Measurements from ENCODE around the gene WDFY4.

WDFY4 gene

DNA sequence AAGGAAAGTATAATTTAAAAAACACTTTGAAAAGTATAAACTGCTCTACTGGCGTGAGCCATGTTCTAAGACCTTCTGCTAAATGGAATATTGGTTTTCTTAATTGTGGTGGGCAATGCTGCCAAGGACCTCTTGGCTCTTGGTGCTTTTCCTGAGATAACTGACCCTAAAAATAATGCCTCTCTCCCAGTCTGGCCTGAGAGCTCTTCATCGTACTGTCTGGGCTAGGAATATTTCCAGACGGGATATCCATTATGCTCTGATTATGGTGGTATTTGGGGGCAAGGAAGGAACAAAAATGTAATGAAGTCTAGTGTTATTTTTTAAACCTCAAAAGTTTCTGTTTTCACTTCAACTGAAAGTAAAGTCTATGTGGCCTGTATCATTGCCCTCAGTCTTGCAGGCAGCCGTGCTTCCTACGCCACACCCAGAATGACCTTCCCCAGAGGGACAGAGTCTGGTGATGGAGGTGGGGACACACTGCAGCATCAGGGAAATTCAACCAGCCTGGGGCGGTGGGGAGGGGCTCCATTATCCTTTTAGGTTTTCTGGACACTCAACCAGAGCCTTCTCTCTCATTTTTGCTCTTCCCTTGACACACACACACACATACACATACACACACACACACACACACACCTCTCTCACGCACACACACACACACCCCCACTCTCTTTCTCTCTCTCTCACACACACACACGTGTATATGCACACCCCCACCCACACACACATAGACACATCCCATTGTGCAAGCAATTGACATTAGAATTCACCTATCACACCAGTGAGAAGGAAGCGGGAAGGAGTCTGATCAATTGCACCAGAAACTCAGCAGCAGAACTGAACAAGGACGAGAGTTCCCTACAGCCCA is 155.4 kb downstream of the WDFY4 start:
- Histone ChIP-seq H3K27me3 (ENCODE audit: control insufficient read depth, insufficient read depth, low read length) (no peaks in the 10 kb centered on the region), H3K27ac (ENCODE audit: low read depth, low read length) (no peak overlapping the region), H3K4me1 (ENCODE audit: control insufficient read depth, insufficient read depth, low read length) (no peaks in the 10 kb centered on the region), H3K4me3 (ENCODE audit: low read length) (no peak overlapping the region), H3K9ac (ENCODE audit: low read length) (no peak overlapping the region), H3K36me3 (ENCODE audit: control insufficient read depth, insufficient read depth, low read length) (no peaks in the 10 kb centered on the region)

DNA sequence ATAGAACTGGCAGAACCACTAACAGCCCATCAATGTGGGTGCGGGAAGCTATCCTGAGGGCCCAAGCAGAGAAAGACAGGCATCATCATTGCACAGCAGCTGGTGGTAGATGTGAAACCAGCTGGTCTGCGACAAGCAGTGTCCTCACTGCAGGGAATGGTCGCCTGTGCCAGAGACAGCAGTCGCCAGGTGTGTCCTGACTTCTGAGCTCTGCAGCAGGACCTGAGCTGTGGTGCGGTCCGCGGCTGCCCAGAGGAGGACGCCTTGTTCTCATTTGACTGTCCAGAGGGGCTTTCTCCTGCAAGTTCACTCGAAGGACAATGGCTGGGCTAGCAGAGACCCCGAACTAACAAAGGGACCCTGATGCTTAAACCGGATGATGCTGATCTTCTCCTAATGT is 157.6 kb downstream of the WDFY4 start:
- no peaks in the 10 kb centered on the region for H3K4me1 ChIP-seq (ENCODE audit: control insufficient read depth, insufficient read depth, low read length)
- H3K27me3 ChIP-seq (ENCODE audit: control insufficient read depth, insufficient read depth, low read length): no peaks in the 10 kb centered on the region
- H3K9ac ChIP-seq (ENCODE audit: low read length): no peak overlapping the region
- H3K36me3 ChIP-seq (ENCODE audit: control insufficient read depth, insufficient read depth, low read length): no peaks in the 10 kb centered on the region
- no peak overlapping the region for H3K4me3 ChIP-seq (ENCODE audit: low read length)
- no peak overlapping the region for H3K27ac ChIP-seq (ENCODE audit: low read depth, low read length)

DNA sequence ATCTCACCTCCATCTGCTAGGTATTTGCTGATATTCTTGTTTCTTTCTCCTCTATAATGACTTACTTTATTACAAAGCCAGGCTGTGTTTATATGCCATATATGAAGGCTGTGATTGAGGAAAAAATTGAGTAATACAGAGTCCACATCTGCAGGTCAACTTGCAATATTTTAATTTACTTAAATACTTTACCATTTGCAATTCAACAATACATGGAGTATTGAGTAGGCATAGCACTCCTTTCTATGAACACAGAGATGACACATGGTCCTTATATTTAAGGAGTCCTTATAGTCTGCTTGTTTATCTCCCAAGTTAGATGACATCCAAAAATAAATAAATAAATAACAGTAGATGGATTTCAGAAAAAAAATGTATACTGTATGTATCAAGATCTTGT is 158.5 kb downstream of the WDFY4 start:
- Histone ChIP-seq H3K9ac (ENCODE audit: low read length) (no peak overlapping the region), H3K36me3 (ENCODE audit: control insufficient read depth, insufficient read depth, low read length) (no peaks in the 10 kb centered on the region)

GRCh38 chr10:48844616-48845015 is 159.9 kb downstream of the WDFY4 start:
- Histone ChIP-seq H3K36me3 (ENCODE audit: control insufficient read depth, insufficient read depth, low read length) (no peaks in the 10 kb centered on the region), H3K4me1 (ENCODE audit: control insufficient read depth, insufficient read depth, low read length) (no peaks in the 10 kb centered on the region), H3K27me3 (ENCODE audit: control insufficient read depth, insufficient read depth, low read length) (no peaks in the 10 kb centered on the region), H3K27ac (ENCODE audit: low read depth, low read length) (no peak overlapping the region), H3K4me3 (ENCODE audit: low read length) (no peak overlapping the region), H3K9ac (ENCODE audit: low read length) (no peak overlapping the region)

More for the DNA sequence above, 158.5 kb downstream of the WDFY4 start:
- Histone ChIP-seq H3K27me3 (ENCODE audit: control insufficient read depth, insufficient read depth, low read length) (no peaks in the 10 kb centered on the region), H3K4me1 (ENCODE audit: control insufficient read depth, insufficient read depth, low read length) (no peaks in the 10 kb centered on the region), H3K4me3 (ENCODE audit: low read length) (no peak overlapping the region), H3K27ac (ENCODE audit: low read depth, low read length) (no peak overlapping the region)

DNA sequence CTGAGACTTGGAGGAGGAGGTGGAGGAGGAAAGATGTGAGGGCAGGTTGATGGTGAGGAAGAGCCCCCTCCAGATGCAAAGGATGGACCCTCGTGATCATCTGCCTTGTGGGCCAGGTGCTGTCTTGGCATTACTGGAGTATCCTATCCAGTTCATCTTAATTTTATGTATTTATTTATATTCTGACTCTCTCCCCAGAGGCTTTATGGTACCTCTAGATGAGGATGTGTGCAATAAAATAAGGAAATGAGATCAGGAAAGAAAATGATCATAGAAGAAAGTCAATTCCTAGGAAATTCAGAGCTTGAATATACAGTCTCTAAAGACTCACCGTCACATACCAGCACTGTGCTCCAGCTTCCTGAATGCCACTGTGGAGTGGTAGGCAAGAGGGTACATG is 160.8 kb downstream of the WDFY4 start:
- Histone ChIP-seq H3K9ac (ENCODE audit: low read length) (no peak overlapping the region), H3K36me3 (ENCODE audit: control insufficient read depth, insufficient read depth, low read length) (no peaks in the 10 kb centered on the region), H3K27me3 (ENCODE audit: control insufficient read depth, insufficient read depth, low read length) (no peaks in the 10 kb centered on the region), H3K4me1 (ENCODE audit: control insufficient read depth, insufficient read depth, low read length) (no peaks in the 10 kb centered on the region), H3K4me3 (ENCODE audit: low read length) (no peak overlapping the region), H3K27ac (ENCODE audit: low read depth, low read length) (no peak overlapping the region)

- Histone ChIP-seq H3K36me3 (ENCODE audit: control insufficient read depth, insufficient read depth, low read length) (no peaks in the 10 kb centered on the region), H3K4me3 (ENCODE audit: low read length) (no peak overlapping the region), H3K27ac (ENCODE audit: low read depth, low read length) (no peak overlapping the region), H3K9ac (ENCODE audit: low read length) (no peak overlapping the region), H3K27me3 (ENCODE audit: control insufficient read depth, insufficient read depth, low read length) (no peaks in the 10 kb centered on the region), H3K4me1 (ENCODE audit: control insufficient read depth, insufficient read depth, low read length) (no peaks in the 10 kb centered on the region)
Measured at GRCh38 chr10:48847691-48848090, 163.0 kb downstream of the WDFY4 start.

DNA sequence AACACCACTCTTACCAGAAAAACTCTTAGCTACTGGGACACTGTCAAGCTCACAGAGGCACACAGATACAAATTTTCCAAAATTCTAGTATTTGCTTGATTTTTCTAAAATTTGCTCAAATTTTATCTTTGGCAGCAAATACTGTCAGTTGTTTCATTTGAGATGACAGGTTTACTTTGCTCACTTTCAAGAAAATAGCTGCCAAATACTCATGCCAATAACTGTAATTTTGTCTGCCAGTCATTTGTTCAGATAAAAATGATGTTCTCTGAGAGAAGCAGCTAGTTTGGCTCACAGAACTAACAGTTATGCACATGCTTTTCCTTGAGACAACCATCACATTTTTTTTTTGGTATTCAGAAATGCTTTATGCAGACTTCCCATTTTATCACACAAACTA is 172.2 kb downstream of the WDFY4 start:
- no peaks in the 10 kb centered on the region for H3K27me3 ChIP-seq (ENCODE audit: control insufficient read depth, insufficient read depth, low read length)
- no peak overlapping the region for H3K9ac ChIP-seq (ENCODE audit: low read length)

GRCh38 chr10:48872234-48872633 is 187.6 kb downstream of the WDFY4 start:
- no peaks in the 10 kb centered on the region for H3K36me3 ChIP-seq (ENCODE audit: control insufficient read depth, insufficient read depth, low read length)

More for the DNA sequence above, 172.2 kb downstream of the WDFY4 start:
- Histone ChIP-seq H3K27ac (ENCODE audit: low read depth, low read length) (no peak overlapping the region), H3K36me3 (ENCODE audit: control insufficient read depth, insufficient read depth, low read length) (no peaks in the 10 kb centered on the region), H3K4me1 (ENCODE audit: control insufficient read depth, insufficient read depth, low read length) (no peaks in the 10 kb centered on the region), H3K4me3 (ENCODE audit: low read length) (no peak overlapping the region)

DNA sequence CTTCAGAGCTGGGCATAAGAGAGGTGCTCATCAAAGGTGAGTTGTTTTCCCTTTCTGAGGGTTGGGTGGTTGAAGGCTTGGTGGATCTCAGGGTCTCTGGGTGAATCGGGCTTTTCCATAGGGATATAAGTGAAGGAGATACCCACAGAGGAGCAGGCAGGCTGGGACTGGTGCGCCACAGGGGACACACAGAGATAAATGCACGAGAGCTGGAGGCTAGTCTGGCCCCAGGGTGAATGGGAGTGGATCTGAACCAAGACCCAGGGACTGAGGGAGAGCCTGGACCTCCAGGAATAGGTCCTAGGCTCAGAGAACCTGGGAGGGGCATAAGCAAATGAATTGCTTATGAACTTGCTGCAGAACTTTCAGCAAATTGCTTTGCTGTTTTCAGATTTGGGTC is 193.4 kb downstream of the WDFY4 start:
- H3K4me3 ChIP-seq (ENCODE audit: low read length): no peak overlapping the region
- H3K27ac ChIP-seq (ENCODE audit: low read depth, low read length): no peak overlapping the region
- H3K36me3 ChIP-seq (ENCODE audit: control insufficient read depth, insufficient read depth, low read length): no peaks in the 10 kb centered on the region
- no peak overlapping the region for H3K9ac ChIP-seq (ENCODE audit: low read length)
- no peaks in the 10 kb centered on the region for H3K27me3 ChIP-seq (ENCODE audit: control insufficient read depth, insufficient read depth, low read length)
- no peaks in the 10 kb centered on the region for H3K4me1 ChIP-seq (ENCODE audit: control insufficient read depth, insufficient read depth, low read length)

More at GRCh38 chr10:48872234-48872633, 187.6 kb downstream of the WDFY4 start:
- Histone ChIP-seq H3K9ac (ENCODE audit: low read length) (no peak overlapping the region), H3K27me3 (ENCODE audit: control insufficient read depth, insufficient read depth, low read length) (no peaks in the 10 kb centered on the region), H3K4me3 (ENCODE audit: low read length) (no peak overlapping the region), H3K27ac (ENCODE audit: low read depth, low read length) (no peak overlapping the region), H3K4me1 (ENCODE audit: control insufficient read depth, insufficient read depth, low read length) (no peaks in the 10 kb centered on the region)

- Histone ChIP-seq H3K36me3 (ENCODE audit: control insufficient read depth, insufficient read depth, low read length) (no peaks in the 10 kb centered on the region), H3K4me1 (ENCODE audit: control insufficient read depth, insufficient read depth, low read length) (no peaks in the 10 kb centered on the region), H3K4me3 (ENCODE audit: low read length) (no peak overlapping the region), H3K9ac (ENCODE audit: low read length) (no peak overlapping the region), H3K27ac (ENCODE audit: low read depth, low read length) (no peak overlapping the region), H3K27me3 (ENCODE audit: control insufficient read depth, insufficient read depth, low read length) (no peaks in the 10 kb centered on the region)
Measured at GRCh38 chr10:48879451-48879850, 194.8 kb downstream of the WDFY4 start.

DNA sequence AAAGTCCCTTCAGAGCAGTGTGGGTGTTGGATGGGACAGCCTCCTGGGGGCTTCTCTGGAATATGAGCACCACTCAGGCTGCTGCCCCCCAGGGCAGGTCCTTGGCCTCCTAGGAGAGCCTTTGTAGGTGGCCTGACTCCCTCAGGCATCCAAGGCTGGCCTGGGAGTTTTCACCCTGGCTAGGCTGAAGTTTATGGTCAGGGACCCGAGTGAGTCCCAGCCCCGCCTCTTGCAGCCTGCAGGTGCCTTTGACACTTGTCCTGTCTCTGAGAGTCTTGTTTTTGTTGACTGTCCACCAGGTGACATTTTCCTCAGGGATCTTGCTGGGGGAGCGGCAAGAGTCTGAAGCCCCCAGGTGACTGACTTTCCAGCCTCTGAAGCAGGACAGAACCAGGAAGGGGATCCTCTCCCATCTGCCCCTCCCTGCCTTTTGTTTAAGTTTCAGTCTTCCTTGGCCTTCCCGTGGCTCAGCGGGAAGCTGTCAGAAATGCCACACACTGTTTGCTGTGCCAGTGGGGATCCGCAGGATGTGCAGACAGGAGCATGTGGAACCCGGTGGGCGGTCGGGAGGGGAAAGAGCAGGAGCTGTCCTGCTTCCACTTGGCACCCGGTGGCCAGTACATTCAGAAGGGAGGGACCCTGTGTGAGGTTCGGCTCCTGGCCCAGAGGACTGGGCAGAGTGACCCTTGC is 195.5 kb downstream of the WDFY4 start:
- Histone ChIP-seq H3K27me3 (ENCODE audit: control insufficient read depth, insufficient read depth, low read length) (no peaks in the 10 kb centered on the region), H3K4me1 (ENCODE audit: control insufficient read depth, insufficient read depth, low read length) (no peaks in the 10 kb centered on the region), H3K4me3 (ENCODE audit: low read length) (no peak overlapping the region), H3K36me3 (ENCODE audit: control insufficient read depth, insufficient read depth, low read length) (no peaks in the 10 kb centered on the region), H3K27ac (ENCODE audit: low read depth, low read length) (no peak overlapping the region), H3K9ac (ENCODE audit: low read length) (no peak overlapping the region)

- no peaks in the 10 kb centered on the region for H3K36me3 ChIP-seq (ENCODE audit: control insufficient read depth, insufficient read depth, low read length)
- H3K9ac ChIP-seq (ENCODE audit: low read length): no peak overlapping the region
- no peaks in the 10 kb centered on the region for H3K27me3 ChIP-seq (ENCODE audit: control insufficient read depth, insufficient read depth, low read length)
- no peak overlapping the region for H3K27ac ChIP-seq (ENCODE audit: low read depth, low read length)
- H3K4me1 ChIP-seq (ENCODE audit: control insufficient read depth, insufficient read depth, low read length): no peaks in the 10 kb centered on the region
- H3K4me3 ChIP-seq (ENCODE audit: low read length): no peak overlapping the region
Measured at GRCh38 chr10:48881937-48882336, 197.3 kb downstream of the WDFY4 start.

- Histone ChIP-seq H3K27me3 (ENCODE audit: control insufficient read depth, insufficient read depth, low read length) (no peaks in the 10 kb centered on the region), H3K27ac (ENCODE audit: low read depth, low read length) (no peak overlapping the region), H3K36me3 (ENCODE audit: control insufficient read depth, insufficient read depth, low read length) (no peaks in the 10 kb centered on the region), H3K9ac (ENCODE audit: low read length) (no peak overlapping the region), H3K4me1 (ENCODE audit: control insufficient read depth, insufficient read depth, low read length) (no peaks in the 10 kb centered on the region), H3K4me3 (ENCODE audit: low read length) (no peak overlapping the region)
Measured at GRCh38 chr10:48882881-48883280, 198.2 kb downstream of the WDFY4 start.
